ENCODE measurements around the gene AK3. TPM values are rescaled to one million over a fixed set of nuclear protein-coding genes. Genes with fewer than 3 reads are reported as not detected.
A peak's percentile ranks its signal among the peaks of the same experiment; 100 is the strongest.

Gene AK3
- total and polyA plus RNA-seq, 4 donors, result 52.2 to 59.3 (median 58.4) TPM

DNA sequence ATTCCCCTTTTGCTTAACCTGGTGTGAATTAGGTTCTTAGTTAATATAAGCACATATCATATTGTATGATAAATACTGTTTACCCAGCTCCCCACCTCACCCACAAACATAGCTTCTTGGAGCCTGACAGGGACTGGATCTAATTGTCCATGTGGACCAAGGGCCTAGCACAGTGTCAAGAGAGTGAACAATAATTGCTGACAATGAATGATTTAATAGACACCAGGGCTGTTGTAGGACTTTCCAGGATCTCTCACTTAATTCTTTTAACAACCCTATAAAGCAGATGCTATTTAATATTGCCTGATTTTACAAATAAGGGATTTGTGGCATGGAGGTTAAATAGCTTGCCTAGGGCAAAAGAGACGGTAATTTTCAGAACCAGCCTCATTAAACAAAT is 24.8 kb downstream of the AK3 start:
- WGBS (ENCODE audit: insufficient coverage), result no CpG with 5 or more reads among the region's 1 CpG
- Histone ChIP-seq H3K27me3 (ENCODE audit: control insufficient read depth, insufficient read depth, low read length) (no peaks in the 10 kb centered on the region), H3K36me3 (ENCODE audit: control insufficient read depth, insufficient read depth, low read length) (peaks cover 13% of the 10 kb centered on the region), H3K4me3 (ENCODE audit: low read depth, low read length) (no peak overlapping the region), H3K9me3 (ENCODE audit: control insufficient read depth, insufficient read depth, low read length) (no peaks in the 10 kb centered on the region), H3K27ac (ENCODE audit: low read depth, low read length) (no peak overlapping the region), H3K4me1 (ENCODE audit: control insufficient read depth, insufficient read depth, low read length) (no peaks in the 10 kb centered on the region)
- DNase-seq (ENCODE audit: low read depth in 4 of 6, low spot score in 6 of 6), result no peak

- Histone ChIP-seq H3K27ac (ENCODE audit: low read depth, low read length) (no peak overlapping the region), H3K4me1 (ENCODE audit: control insufficient read depth, insufficient read depth, low read length) (no peaks in the 10 kb centered on the region), H3K36me3 (ENCODE audit: control insufficient read depth, insufficient read depth, low read length) (peaks cover 11% of the 10 kb centered on the region), H3K27me3 (ENCODE audit: control insufficient read depth, insufficient read depth, low read length) (no peaks in the 10 kb centered on the region), H3K9me3 (ENCODE audit: control insufficient read depth, insufficient read depth, low read length) (no peaks in the 10 kb centered on the region), H3K4me3 (ENCODE audit: low read depth, low read length) (no peak overlapping the region)
- DNase-seq (ENCODE audit: low read depth in 4 of 6, low spot score in 6 of 6), result peak in 1 of 6 donors; percentile 19
- WGBS (ENCODE audit: insufficient coverage), result 93% methylated on average over 4 of the region's 9 CpGs
Observed at GRCh38 chr9:4714266-4715016, 26.6 kb downstream of the AK3 start.

GRCh38 chr9:4713849-4714248 is 27.2 kb downstream of the AK3 start:
- WGBS (ENCODE audit: insufficient coverage), result 73% methylated on average over 5 of the region's 7 CpGs
- Histone ChIP-seq H3K4me1 (ENCODE audit: control insufficient read depth, insufficient read depth, low read length) (no peaks in the 10 kb centered on the region), H3K27me3 (ENCODE audit: control insufficient read depth, insufficient read depth, low read length) (no peaks in the 10 kb centered on the region), H3K4me3 (ENCODE audit: low read depth, low read length) (no peak overlapping the region), H3K9me3 (ENCODE audit: control insufficient read depth, insufficient read depth, low read length) (no peaks in the 10 kb centered on the region), H3K27ac (ENCODE audit: low read depth, low read length) (no peak overlapping the region), H3K36me3 (ENCODE audit: control insufficient read depth, insufficient read depth, low read length) (peaks cover 8% of the 10 kb centered on the region)
- DNase-seq (ENCODE audit: low read depth in 4 of 6, low spot score in 6 of 6), result no peak

DNA sequence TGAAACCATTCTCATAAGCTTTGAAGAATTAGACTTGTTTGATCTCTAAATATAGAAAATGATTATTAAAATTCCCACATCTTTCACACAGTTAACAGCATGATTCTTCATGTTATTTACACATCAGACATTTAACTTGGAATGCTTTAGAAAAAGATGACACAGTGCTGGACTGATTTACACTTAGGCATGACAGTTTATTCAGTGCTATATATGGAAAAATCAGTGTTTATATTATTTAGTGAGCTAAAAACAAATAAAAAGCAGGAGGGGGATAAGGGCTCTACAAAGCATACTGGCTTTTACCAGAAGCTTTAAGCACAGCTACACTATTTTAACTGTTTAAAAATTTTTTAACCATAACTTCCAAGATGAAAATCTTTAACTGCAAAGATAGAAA is 31.6 kb downstream of the AK3 start:
- Histone ChIP-seq H3K27me3 (ENCODE audit: control insufficient read depth, insufficient read depth, low read length) (no peaks in the 10 kb centered on the region), H3K4me1 (ENCODE audit: control insufficient read depth, insufficient read depth, low read length) (no peaks in the 10 kb centered on the region), H3K27ac (ENCODE audit: low read depth, low read length) (no peak overlapping the region), H3K9me3 (ENCODE audit: control insufficient read depth, insufficient read depth, low read length) (no peaks in the 10 kb centered on the region), H3K4me3 (ENCODE audit: low read depth, low read length) (no peak overlapping the region), H3K36me3 (ENCODE audit: control insufficient read depth, insufficient read depth, low read length) (peaks cover 3% of the 10 kb centered on the region)
- DNase-seq (ENCODE audit: low read depth in 4 of 6, low spot score in 6 of 6), result no peak

DNA sequence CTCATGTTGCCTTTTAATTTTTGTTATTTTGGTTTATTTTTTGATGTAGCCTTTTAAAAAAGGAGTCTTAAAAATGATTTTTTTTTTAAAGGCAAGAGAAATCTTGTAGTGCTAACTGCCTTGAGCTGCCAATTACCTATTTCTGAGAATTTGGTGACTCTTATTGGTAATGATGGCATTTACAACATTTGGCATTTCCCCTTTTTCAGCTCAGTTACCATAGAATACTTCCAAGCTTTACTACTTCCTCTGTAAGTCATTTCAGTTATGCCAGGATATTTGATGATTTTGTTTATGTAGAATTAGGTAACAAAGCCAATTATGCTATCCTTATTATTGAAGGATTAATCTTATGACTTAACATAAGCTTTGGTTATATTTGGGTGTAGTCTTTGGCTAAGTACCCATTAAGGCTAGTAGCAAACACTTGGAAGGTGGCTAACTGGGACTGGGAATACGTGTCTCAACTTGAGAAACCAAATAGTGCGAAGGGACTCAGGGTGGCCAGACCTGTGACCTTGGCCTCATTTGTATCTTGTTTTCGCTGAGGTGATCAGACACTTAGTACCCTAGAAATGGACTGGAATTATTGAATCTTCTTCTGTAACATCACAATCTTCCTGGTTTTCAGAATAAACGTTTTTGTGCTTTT is 33.9 kb downstream of the AK3 start:
- WGBS (ENCODE audit: insufficient coverage), result 79% methylated on average over 2 of the region's 4 CpGs
- no peak overlapping the region for H3K4me3 ChIP-seq (ENCODE audit: low read depth, low read length)
- no peaks in the 10 kb centered on the region for H3K27me3 ChIP-seq (ENCODE audit: control insufficient read depth, insufficient read depth, low read length)
- no peaks in the 10 kb centered on the region for H3K9me3 ChIP-seq (ENCODE audit: control insufficient read depth, insufficient read depth, low read length)
- DNase-seq (ENCODE audit: low read depth in 4 of 6, low spot score in 6 of 6), result no peak
- H3K4me1 ChIP-seq (ENCODE audit: control insufficient read depth, insufficient read depth, low read length), result no peaks in the 10 kb centered on the region
- H3K27ac ChIP-seq (ENCODE audit: low read depth, low read length), result no peak overlapping the region
- peaks cover 5% of the 10 kb centered on the region for H3K36me3 ChIP-seq (ENCODE audit: control insufficient read depth, insufficient read depth, low read length)

DNA sequence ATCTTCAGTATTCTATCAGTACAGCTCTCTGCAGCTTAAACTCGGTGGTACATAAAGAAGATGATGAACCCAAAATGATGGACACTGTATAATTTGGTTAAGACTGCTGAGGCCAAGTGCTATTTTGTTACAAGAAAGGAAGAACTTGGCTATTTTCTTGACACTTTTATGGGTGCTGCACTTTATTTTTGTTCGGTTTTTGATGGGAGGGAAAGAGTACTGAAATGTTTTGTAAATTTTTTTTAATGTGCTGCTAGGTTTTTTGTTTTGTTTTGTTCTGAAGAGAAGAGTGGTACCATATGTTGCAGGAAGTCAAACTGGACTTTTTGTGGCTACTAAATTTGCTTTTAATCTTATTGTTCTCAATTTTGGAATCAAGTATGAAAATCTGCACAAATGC is 35.0 kb downstream of the AK3 start:
- Histone ChIP-seq H3K36me3 (ENCODE audit: control insufficient read depth, insufficient read depth, low read length) (peaks cover 5% of the 10 kb centered on the region), H3K27me3 (ENCODE audit: control insufficient read depth, insufficient read depth, low read length) (no peaks in the 10 kb centered on the region), H3K4me3 (ENCODE audit: low read depth, low read length) (no peak overlapping the region), H3K9me3 (ENCODE audit: control insufficient read depth, insufficient read depth, low read length) (no peaks in the 10 kb centered on the region), H3K4me1 (ENCODE audit: control insufficient read depth, insufficient read depth, low read length) (no peaks in the 10 kb centered on the region), H3K27ac (ENCODE audit: low read depth, low read length) (no peak overlapping the region)
- DNase-seq (ENCODE audit: low read depth in 4 of 6, low spot score in 6 of 6), result no peak
- WGBS (ENCODE audit: insufficient coverage), result 67% methylated on average over 2 of the region's 2 CpGs

GRCh38 chr9:4704129-4704528 is 36.9 kb downstream of the AK3 start:
- H3K36me3 ChIP-seq (ENCODE audit: control insufficient read depth, insufficient read depth, low read length), result peaks cover 9% of the 10 kb centered on the region
- H3K9me3 ChIP-seq (ENCODE audit: control insufficient read depth, insufficient read depth, low read length), result no peaks in the 10 kb centered on the region
- no peak overlapping the region for H3K4me3 ChIP-seq (ENCODE audit: low read depth, low read length)
- no peak for DNase-seq (ENCODE audit: low read depth in 4 of 6, low spot score in 6 of 6)
- H3K4me1 ChIP-seq (ENCODE audit: control insufficient read depth, insufficient read depth, low read length), result no peaks in the 10 kb centered on the region
- no peaks in the 10 kb centered on the region for H3K27me3 ChIP-seq (ENCODE audit: control insufficient read depth, insufficient read depth, low read length)
- H3K27ac ChIP-seq (ENCODE audit: low read depth, low read length), result no peak overlapping the region
- no CpG with 5 or more reads among the region's 2 CpGs for WGBS (ENCODE audit: insufficient coverage)

- no peak for DNase-seq (ENCODE audit: low read depth in 4 of 6, low spot score in 6 of 6)
- Histone ChIP-seq H3K9me3 (ENCODE audit: control insufficient read depth, insufficient read depth, low read length) (no peaks in the 10 kb centered on the region), H3K4me3 (ENCODE audit: low read depth, low read length) (no peak overlapping the region), H3K27ac (ENCODE audit: low read depth, low read length) (no peak overlapping the region), H3K36me3 (ENCODE audit: control insufficient read depth, insufficient read depth, low read length) (peaks cover 6% of the 10 kb centered on the region), H3K4me1 (ENCODE audit: control insufficient read depth, insufficient read depth, low read length) (no peaks in the 10 kb centered on the region), H3K27me3 (ENCODE audit: control insufficient read depth, insufficient read depth, low read length) (no peaks in the 10 kb centered on the region)
- no CpG with 5 or more reads among the region's 1 CpG for WGBS (ENCODE audit: insufficient coverage)
Observed at GRCh38 chr9:4701526-4701925, 39.5 kb downstream of the AK3 start.

- no peaks in the 10 kb centered on the region for H3K27me3 ChIP-seq (ENCODE audit: control insufficient read depth, insufficient read depth, low read length)
- no peak overlapping the region for H3K27ac ChIP-seq (ENCODE audit: low read depth, low read length)
- H3K4me1 ChIP-seq (ENCODE audit: control insufficient read depth, insufficient read depth, low read length), result no peaks in the 10 kb centered on the region
- WGBS (ENCODE audit: insufficient coverage), result no CpG with 5 or more reads among the region's 2 CpGs
- no peaks in the 10 kb centered on the region for H3K9me3 ChIP-seq (ENCODE audit: control insufficient read depth, insufficient read depth, low read length)
- no peak overlapping the region for H3K4me3 ChIP-seq (ENCODE audit: low read depth, low read length)
- peaks cover 6% of the 10 kb centered on the region for H3K36me3 ChIP-seq (ENCODE audit: control insufficient read depth, insufficient read depth, low read length)
- DNase-seq (ENCODE audit: low read depth in 4 of 6, low spot score in 6 of 6), result no peak
Observed at GRCh38 chr9:4700932-4701331, 40.1 kb downstream of the AK3 start.

DNA sequence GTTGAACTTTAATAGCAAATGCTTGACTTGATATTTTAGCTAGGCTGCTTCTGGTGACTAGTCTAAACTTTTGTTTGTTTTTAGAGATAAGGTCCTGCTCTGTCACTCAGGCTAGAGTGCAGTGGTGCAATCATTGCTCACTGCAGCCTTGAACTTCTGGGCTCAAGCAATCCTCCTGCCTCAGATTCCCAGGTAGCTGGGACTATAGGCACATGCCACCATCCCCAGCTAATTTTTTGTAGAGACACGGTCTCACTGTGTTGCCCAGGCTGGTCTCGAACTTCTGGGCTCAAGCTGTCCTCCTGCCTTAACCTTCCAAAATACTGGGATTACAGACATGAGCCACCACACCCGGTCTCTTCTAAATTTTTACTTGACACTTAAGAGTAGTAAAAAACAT is 40.9 kb downstream of the AK3 start:
- no peak overlapping the region for H3K27ac ChIP-seq (ENCODE audit: low read depth, low read length)
- WGBS (ENCODE audit: insufficient coverage), result 100% methylated on average over 2 of the region's 3 CpGs
- H3K9me3 ChIP-seq (ENCODE audit: control insufficient read depth, insufficient read depth, low read length), result no peaks in the 10 kb centered on the region
- H3K27me3 ChIP-seq (ENCODE audit: control insufficient read depth, insufficient read depth, low read length), result no peaks in the 10 kb centered on the region
- peaks cover 10% of the 10 kb centered on the region for H3K36me3 ChIP-seq (ENCODE audit: control insufficient read depth, insufficient read depth, low read length)
- no peak for DNase-seq (ENCODE audit: low read depth in 4 of 6, low spot score in 6 of 6)
- H3K4me1 ChIP-seq (ENCODE audit: control insufficient read depth, insufficient read depth, low read length), result no peaks in the 10 kb centered on the region
- H3K4me3 ChIP-seq (ENCODE audit: low read depth, low read length), result no peak overlapping the region

Data from spinal cord (tissue), 10 donors.